ENCODE results near the gene NRDE2. TPM values are rescaled to one million over a fixed set of nuclear protein-coding genes. Genes with fewer than 3 reads are reported as not detected.
A peak's percentile ranks its signal among the peaks of the same experiment; 100 is the strongest.

The NRDE2 gene, protein sequence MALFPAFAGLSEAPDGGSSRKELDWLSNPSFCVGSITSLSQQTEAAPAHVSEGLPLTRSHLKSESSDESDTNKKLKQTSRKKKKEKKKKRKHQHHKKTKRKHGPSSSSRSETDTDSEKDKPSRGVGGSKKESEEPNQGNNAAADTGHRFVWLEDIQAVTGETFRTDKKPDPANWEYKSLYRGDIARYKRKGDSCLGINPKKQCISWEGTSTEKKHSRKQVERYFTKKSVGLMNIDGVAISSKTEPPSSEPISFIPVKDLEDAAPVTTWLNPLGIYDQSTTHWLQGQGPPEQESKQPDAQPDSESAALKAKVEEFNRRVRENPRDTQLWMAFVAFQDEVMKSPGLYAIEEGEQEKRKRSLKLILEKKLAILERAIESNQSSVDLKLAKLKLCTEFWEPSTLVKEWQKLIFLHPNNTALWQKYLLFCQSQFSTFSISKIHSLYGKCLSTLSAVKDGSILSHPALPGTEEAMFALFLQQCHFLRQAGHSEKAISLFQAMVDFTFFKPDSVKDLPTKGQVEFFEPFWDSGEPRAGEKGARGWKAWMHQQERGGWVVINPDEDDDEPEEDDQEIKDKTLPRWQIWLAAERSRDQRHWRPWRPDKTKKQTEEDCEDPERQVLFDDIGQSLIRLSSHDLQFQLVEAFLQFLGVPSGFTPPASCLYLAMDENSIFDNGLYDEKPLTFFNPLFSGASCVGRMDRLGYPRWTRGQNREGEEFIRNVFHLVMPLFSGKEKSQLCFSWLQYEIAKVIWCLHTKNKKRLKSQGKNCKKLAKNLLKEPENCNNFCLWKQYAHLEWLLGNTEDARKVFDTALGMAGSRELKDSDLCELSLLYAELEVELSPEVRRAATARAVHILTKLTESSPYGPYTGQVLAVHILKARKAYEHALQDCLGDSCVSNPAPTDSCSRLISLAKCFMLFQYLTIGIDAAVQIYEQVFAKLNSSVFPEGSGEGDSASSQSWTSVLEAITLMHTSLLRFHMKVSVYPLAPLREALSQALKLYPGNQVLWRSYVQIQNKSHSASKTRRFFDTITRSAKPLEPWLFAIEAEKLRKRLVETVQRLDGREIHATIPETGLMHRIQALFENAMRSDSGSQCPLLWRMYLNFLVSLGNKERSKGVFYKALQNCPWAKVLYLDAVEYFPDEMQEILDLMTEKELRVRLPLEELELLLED
- 22.2 TPM for total RNA-seq
- long read RNA-seq, full-length matches to known transcripts: 3 of 10 reads
- long read RNA-seq, partial matches to known transcripts: 5 of 10 reads
- long read RNA-seq, other reads (novel, unspliced or antisense): 2 of 10 reads

DNA sequence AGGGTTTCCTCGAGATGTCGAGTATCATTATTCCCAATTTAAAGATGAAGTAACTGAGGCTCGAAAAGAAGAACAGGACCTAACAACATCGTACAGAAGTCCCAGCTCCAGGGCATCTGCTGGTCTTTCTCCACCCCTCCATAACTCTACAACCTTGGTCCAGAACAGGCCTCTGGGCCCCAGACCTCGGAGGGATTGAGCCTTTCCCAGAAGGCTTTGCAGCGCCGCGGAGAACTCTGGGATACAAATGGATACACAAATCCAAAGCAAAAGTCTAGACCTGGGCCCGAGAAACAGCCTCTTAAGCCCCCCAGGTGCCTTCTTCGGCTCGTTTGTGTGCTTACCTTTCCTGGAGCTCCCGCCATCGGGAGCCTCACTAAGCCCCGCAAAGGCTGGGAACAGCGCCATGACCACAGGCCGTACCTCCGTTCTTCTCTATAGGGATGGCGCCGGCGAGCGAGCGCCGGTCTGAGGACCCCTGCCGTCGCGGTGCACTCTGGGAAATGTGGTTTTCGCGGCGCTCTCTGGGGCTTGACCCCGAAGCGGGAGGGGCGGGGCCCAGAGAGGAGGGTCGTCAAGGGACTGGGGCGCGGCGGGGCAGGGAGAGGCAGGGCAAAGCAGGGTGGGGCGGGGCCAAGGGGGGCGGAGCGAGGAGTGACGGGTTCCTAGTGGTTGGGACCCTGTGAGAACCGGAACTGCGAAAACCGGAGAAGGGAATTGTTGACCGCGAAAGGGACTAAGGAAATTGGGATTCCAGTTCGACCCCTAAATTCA is at the start of gene NRDE2:
Gene NRDE2 (minus strand): TSS at position 445 of the 774 bp plus-strand sequence. CDS start 37 bp downstream, at position 408.
- intact Hi-C loops (cut with DNase I): no loop called here
- H3K27me3 ChIP-seq (ENCODE audit: low read depth): no peaks in the 10 kb centered on the region
- H3K36me3 ChIP-seq: no peaks in the 10 kb centered on the region
- peak within 1 kb of the TSS; percentile 88 for H3K27ac ChIP-seq
- no peaks in the 10 kb centered on the region for H3K9me3 ChIP-seq
- peak; percentile 100 for DNase-seq
- peak; percentile 100 for ATAC-seq
- H3K4me3 ChIP-seq: peak within 1 kb of the TSS; percentile 90
- TF ChIP-seq, protein P1, sequence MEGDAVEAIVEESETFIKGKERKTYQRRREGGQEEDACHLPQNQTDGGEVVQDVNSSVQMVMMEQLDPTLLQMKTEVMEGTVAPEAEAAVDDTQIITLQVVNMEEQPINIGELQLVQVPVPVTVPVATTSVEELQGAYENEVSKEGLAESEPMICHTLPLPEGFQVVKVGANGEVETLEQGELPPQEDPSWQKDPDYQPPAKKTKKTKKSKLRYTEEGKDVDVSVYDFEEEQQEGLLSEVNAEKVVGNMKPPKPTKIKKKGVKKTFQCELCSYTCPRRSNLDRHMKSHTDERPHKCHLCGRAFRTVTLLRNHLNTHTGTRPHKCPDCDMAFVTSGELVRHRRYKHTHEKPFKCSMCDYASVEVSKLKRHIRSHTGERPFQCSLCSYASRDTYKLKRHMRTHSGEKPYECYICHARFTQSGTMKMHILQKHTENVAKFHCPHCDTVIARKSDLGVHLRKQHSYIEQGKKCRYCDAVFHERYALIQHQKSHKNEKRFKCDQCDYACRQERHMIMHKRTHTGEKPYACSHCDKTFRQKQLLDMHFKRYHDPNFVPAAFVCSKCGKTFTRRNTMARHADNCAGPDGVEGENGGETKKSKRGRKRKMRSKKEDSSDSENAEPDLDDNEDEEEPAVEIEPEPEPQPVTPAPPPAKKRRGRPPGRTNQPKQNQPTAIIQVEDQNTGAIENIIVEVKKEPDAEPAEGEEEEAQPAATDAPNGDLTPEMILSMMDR (IDR thresholded peaks at IDR 0.05): no peak
- H3K4me1 ChIP-seq: peaks cover 12% of the 10 kb centered on the region

DNA sequence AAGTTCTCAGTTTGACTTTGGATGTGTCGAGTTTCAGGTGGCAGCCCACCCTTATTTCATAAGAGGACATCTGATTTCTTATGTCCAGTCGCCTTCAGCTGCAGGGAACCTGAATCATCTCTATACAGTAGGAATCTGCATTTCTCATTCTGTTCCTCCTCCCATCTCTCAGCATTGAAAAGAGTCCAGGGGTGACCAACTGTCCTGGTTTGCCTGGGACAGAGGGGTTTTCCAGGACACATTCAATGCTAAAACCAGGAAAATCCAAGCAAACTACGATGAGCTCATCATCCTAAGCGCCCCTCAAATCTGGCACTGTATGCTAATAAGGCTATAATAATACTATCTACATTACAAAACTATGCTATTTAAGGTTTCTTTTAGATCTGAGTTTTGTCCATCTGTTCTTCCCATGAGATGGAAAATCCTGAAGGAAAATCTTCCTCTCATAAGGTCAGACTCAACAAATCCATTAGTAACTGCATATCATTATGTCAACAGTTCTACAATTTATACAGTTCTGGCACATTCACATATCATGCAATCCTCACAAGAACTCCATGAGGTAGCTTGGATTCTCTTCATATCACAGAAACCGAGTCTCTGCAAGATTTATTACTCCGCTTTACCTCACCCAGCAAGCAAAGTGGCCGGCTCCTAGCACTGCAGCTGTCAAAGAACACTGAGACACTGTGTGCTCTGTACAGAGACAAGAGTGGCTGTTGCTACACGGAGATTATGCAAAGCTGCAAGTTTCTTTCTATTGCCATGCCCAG is 49.5 kb upstream of the NRDE2 start:
- Histone ChIP-seq H3K27ac (peak overlapping the region; percentile 99), H3K36me3 (no peaks in the 10 kb centered on the region), H3K9me3 (no peaks in the 10 kb centered on the region), H3K4me1 (peaks cover 23% of the 10 kb centered on the region), H3K27me3 (ENCODE audit: low read depth) (no peaks in the 10 kb centered on the region), H3K4me3 (no peak overlapping the region)
- ATAC-seq (no peak), DNase-seq (no peak)
- intact Hi-C loops (cut with DNase I): no loop called here
- TF ChIP-seq, protein P1 (IDR thresholded peaks at IDR 0.05): no peak

DNA sequence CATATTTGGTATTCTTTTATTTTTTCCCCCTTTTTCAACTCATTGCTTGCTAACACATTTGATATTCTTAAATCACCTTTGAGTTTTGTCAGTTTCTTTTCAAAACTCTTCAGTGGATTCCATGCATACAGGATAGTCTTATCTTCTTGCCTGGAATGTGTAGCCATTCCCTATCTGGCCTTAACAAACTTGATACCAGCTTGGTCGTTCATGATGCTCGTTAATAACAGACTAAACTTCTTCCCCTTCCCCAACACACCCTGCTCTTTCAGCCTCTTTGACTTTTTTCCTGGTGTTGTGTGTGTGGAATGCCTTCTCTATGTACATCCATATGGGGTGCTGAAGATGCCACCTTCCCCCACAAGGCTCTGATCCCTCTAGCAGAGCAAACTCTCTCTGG is 47.4 kb upstream of the NRDE2 start:
- H3K36me3 ChIP-seq: no peaks in the 10 kb centered on the region
- peaks cover 12% of the 10 kb centered on the region for H3K4me1 ChIP-seq
- no peak overlapping the region for H3K4me3 ChIP-seq
- intact Hi-C loops (cut with DNase I): no loop called here
- no peak for ATAC-seq
- no peaks in the 10 kb centered on the region for H3K27me3 ChIP-seq (ENCODE audit: low read depth)
- no peak overlapping the region for H3K27ac ChIP-seq
- DNase-seq: no peak
- TF ChIP-seq, protein P1 (IDR thresholded peaks at IDR 0.05): no peak
- no peaks in the 10 kb centered on the region for H3K9me3 ChIP-seq

DNA sequence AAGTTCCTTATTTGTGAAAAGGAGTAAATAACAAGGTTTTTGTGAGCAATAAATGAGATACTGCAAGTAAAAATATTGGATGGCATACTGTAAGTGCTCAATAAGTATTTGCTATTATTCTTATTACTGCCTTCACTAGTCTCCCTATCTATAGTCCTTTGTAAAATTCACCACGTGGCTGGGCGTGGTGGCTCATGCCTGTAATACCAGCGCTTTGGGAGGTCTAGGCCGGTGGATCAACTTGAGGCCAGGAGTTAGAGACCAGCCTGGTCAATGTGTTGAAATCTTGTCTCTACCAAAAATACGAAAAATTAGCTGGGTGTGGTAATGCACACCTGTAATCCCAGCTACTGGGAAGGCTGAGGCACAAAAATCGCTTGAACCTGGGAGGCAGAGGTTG is 46.5 kb upstream of the NRDE2 start:
- ATAC-seq: no peak

More for the DNA sequence above, 46.5 kb upstream of the NRDE2 start:
- H3K27ac ChIP-seq: no peak overlapping the region
- no peaks in the 10 kb centered on the region for H3K36me3 ChIP-seq
- intact Hi-C loops (cut with DNase I): no loop called here
- no peak overlapping the region for H3K4me3 ChIP-seq
- peaks cover 11% of the 10 kb centered on the region for H3K4me1 ChIP-seq
- H3K27me3 ChIP-seq (ENCODE audit: low read depth): no peaks in the 10 kb centered on the region
- no peak for DNase-seq
- TF ChIP-seq, protein P1 (IDR thresholded peaks at IDR 0.05): no peak
- H3K9me3 ChIP-seq: no peaks in the 10 kb centered on the region
